Cardiac muscle cell (in vitro differentiated cells and primary cell): ENCODE measurements around the gene PSMA6. TPM values are rescaled to one million over a fixed set of nuclear protein-coding genes. Genes with fewer than 3 reads are reported as not detected.

ENCODE experiments used
- DNase-seq, 2 donors: peaks; one replicate each; pipeline versions ENCODE4 v3.0.0 to v3.0.0-alpha.2; 2010 to 2017; ENCODE audit warnings: low read depth in 1 of 2, low spot score in 1 of 2
- H3K27ac ChIP-seq: fragments of 200-600 bp; sonication (generic); 2 replicates; pipeline ENCODE4 v1.5.1; 2016
- H3K27me3 ChIP-seq: fragments of 200-600 bp; sonication (generic); 2 replicates; pipeline ENCODE4 v1.6.0; 2016; ENCODE audit warnings: control low read depth
- H3K36me3 ChIP-seq: fragments of 200-600 bp; sonication (generic); 2 replicates; pipeline ENCODE4 v1.5.1; 2016; ENCODE audit warnings: control low read depth
- H3K4me1 ChIP-seq: fragments of 200-600 bp; sonication (generic); 2 replicates; pipeline ENCODE4 v1.8.1; 2017; ENCODE audit warnings: low read depth, mild to moderate bottlenecking, mixed run types
- H3K4me3 ChIP-seq: fragments of 200-600 bp; sonication (generic); 2 replicates; pipeline ENCODE4 v1.5.1; 2016; ENCODE audit warnings: mild to moderate bottlenecking
- H3K9me3 ChIP-seq: fragments of 200-600 bp; sonication (generic); 2 replicates; pipeline ENCODE4 v1.5.1; 2017; ENCODE audit warnings: low read depth, mild to moderate bottlenecking, control low read depth
- CTCF ChIP-seq: IDR thresholded peaks from 2 replicates; pipeline ENCODE4 v1.5.1; 2012; ENCODE audit warnings: low read depth, mild to moderate bottlenecking, low read length
- polyA plus RNA-seq: library from polyadenylated mRNA; unstranded; fragments of >200 nt; fragmentation: Nextera tagmentation; extraction: Ambion mirVana; gene quantifications from 2 replicates; pipeline ENCODE4 v1.2.1, GENCODE V29; 2016
- total RNA-seq: library from RNA; depleted of rRNA; stranded (reverse); fragments of >200 nt; gene quantifications from 2 replicates; pipeline ENCODE4 v1.2.3, GENCODE V29; 2016

Gene PSMA6
- total RNA-seq (143 and 221 TPM in 2 replicates), polyA plus RNA-seq (296 and 352 TPM in 2 replicates)

- no peak for TF ChIP-seq CTCF
- Histone ChIP-seq H3K9me3 (no peaks in the 10 kb centered on the region), H3K36me3 (no peaks in the 10 kb centered on the region), H3K27ac (peak within 1 kb of the TSS; percentile 92), H3K4me1 (peaks cover 28% of the 10 kb centered on the region), H3K4me3 (peak within 1 kb of the TSS; percentile 54), H3K27me3 (no peaks in the 10 kb centered on the region)
- DNase-seq = peak; percentile 99 to 100
These were observed at the start of gene PSMA6 for GRCh38 chr14:35292051-35292769. Gene PSMA6 (plus strand): TSS chr14:35292382. CDS start chr14:35292477, 95 bp downstream.

- Histone ChIP-seq H3K4me3 (no peak overlapping the region), H3K36me3 (no peaks in the 10 kb centered on the region), H3K9me3 (no peaks in the 10 kb centered on the region), H3K27me3 (no peaks in the 10 kb centered on the region), H3K27ac (peak overlapping the region; percentile 24), H3K4me1 (no peaks in the 10 kb centered on the region)
- no peak for DNase-seq
- no peak for TF ChIP-seq CTCF
These were observed 49.4 kb upstream of the PSMA6 start for GRCh38 chr14:35242599-35243311.

GRCh38 chr14:35243956-35244355 lies 48.2 kb upstream of the PSMA6 start:
- no peak for DNase-seq
- Histone ChIP-seq H3K27ac (no peak overlapping the region), H3K9me3 (no peaks in the 10 kb centered on the region), H3K4me3 (no peak overlapping the region), H3K27me3 (no peaks in the 10 kb centered on the region), H3K4me1 (no peaks in the 10 kb centered on the region), H3K36me3 (no peaks in the 10 kb centered on the region)
- TF ChIP-seq CTCF = no peak

- DNase-seq = no peak
- no peak overlapping the region for H3K27ac ChIP-seq
- TF ChIP-seq CTCF = no peak
- H3K4me3 ChIP-seq = no peak overlapping the region
- no peaks in the 10 kb centered on the region for H3K36me3 ChIP-seq
- H3K9me3 ChIP-seq = no peaks in the 10 kb centered on the region
- no peaks in the 10 kb centered on the region for H3K27me3 ChIP-seq
- H3K4me1 ChIP-seq = no peaks in the 10 kb centered on the region
These were observed 47.6 kb upstream of the PSMA6 start for GRCh38 chr14:35244542-35244941.

GRCh38 chr14:35245051-35245450 lies 47.1 kb upstream of the PSMA6 start:
- no peaks in the 10 kb centered on the region for H3K4me1 ChIP-seq
- H3K4me3 ChIP-seq = no peak overlapping the region
- H3K27ac ChIP-seq = no peak overlapping the region
- H3K9me3 ChIP-seq = no peaks in the 10 kb centered on the region
- H3K27me3 ChIP-seq = no peaks in the 10 kb centered on the region
- TF ChIP-seq CTCF = no peak
- no peaks in the 10 kb centered on the region for H3K36me3 ChIP-seq
- no peak for DNase-seq
